SU-DHL-6 (cell line): ENCODE measurements around the gene TRIOBP.

Experiments used
- EZH2phosphoT487 ChIP-seq: fragments of 200-600 bp; sonication (generic), shearing (Covaris generic); conservative IDR thresholded peaks from 2 replicates; pipeline ENCODE4 v1.6.1; 2018; ENCODE audit warnings: mild to moderate bottlenecking, antibody characterized with exemption, low read length, moderate library complexity, mixed read lengths
- TF ChIP-seq, protein P1 (sequence below): fragments of 200-600 bp; sonication (generic); IDR thresholded peaks from one replicate; pipeline ENCODE4 v1.5.1; 2017; ENCODE audit warnings: antibody characterized with exemption, mild to moderate bottlenecking, low read length, moderate library complexity; ENCODE audit not compliant: insufficient read depth, poor library complexity, severe bottlenecking

DNA sequence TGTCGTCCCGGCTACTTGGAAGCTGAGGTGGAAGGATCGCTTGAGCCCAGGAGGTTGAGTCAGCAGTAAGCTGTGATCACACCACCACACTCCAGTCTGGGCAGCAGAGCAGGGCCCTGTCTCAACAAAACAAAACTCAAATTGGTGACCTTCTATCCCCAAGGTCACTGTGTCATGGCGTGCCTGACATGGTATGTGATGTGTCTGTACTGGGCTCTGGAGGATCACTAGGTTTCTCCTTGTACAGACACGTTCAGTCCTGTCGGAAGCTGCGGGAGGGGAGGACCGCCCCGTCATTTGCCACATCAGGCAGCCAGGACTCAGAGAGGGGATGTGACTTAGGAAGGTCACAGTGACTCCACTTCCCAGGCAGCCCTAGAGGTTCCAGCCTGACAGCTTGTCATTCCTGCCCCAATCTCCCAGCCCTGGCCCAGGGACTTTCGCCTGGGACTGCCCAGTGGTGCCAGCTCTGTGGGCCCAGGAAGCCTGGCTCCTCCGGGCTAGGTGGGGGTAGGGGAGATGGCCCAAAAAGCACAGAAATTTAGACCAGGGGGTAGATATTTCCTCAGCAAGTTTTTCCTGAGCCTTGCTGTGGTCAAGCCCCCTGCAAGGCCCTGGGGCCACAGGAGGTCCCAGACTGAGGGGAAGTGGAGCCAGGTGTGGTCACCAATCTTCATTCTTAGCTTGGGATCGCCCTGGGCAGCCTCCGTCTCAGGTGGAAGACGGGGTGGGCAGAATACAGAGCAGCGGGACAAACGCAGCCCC, 53.2 kb downstream of the TRIOBP start:
- TF ChIP-seq, protein P1, sequence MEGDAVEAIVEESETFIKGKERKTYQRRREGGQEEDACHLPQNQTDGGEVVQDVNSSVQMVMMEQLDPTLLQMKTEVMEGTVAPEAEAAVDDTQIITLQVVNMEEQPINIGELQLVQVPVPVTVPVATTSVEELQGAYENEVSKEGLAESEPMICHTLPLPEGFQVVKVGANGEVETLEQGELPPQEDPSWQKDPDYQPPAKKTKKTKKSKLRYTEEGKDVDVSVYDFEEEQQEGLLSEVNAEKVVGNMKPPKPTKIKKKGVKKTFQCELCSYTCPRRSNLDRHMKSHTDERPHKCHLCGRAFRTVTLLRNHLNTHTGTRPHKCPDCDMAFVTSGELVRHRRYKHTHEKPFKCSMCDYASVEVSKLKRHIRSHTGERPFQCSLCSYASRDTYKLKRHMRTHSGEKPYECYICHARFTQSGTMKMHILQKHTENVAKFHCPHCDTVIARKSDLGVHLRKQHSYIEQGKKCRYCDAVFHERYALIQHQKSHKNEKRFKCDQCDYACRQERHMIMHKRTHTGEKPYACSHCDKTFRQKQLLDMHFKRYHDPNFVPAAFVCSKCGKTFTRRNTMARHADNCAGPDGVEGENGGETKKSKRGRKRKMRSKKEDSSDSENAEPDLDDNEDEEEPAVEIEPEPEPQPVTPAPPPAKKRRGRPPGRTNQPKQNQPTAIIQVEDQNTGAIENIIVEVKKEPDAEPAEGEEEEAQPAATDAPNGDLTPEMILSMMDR: no peak
- TF ChIP-seq EZH2phosphoT487: no peak
